NCI-H82 (cell line): ENCODE data around the gene GSG1L.

Experiments used
- DNase-seq: peaks from one replicate; lab custom pipeline; 2025; lab: John Stamatoyannopoulos, UW

The GSG1L gene

DNA sequence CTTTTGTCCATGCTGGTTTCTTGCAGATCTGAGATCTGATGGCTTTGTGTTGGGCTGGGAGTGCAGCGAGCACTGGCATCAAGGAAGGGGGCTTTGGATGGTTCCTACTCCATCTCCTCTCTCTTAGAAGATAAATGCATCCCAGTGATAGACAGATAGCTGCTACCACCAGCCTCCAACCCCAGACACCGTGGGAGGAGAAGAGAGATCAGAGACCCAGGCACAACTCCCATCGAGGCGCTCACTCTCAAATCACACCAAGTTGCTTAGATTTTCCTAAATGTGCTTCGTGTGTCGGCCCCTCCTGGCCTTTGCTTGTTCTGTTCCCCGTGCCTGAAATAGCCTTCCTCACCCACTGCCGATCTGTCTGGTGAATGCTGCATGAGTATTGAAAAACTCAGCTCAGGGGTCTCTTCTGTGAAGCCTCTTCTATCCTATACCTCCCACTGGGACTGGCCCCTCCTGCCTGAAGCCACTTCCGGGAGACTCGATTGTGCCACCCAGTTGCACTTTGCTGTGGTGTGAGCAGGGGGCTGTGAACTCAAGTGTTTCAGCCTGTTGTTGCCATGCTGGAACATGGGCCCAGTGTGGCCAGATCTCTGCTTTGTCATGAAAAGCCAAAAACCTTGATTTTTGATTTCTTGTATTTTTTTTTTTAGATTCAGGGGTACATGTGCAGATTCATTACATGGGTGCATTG is 242.7 kb downstream of the GSG1L start:
- no peak for DNase-seq

DNA sequence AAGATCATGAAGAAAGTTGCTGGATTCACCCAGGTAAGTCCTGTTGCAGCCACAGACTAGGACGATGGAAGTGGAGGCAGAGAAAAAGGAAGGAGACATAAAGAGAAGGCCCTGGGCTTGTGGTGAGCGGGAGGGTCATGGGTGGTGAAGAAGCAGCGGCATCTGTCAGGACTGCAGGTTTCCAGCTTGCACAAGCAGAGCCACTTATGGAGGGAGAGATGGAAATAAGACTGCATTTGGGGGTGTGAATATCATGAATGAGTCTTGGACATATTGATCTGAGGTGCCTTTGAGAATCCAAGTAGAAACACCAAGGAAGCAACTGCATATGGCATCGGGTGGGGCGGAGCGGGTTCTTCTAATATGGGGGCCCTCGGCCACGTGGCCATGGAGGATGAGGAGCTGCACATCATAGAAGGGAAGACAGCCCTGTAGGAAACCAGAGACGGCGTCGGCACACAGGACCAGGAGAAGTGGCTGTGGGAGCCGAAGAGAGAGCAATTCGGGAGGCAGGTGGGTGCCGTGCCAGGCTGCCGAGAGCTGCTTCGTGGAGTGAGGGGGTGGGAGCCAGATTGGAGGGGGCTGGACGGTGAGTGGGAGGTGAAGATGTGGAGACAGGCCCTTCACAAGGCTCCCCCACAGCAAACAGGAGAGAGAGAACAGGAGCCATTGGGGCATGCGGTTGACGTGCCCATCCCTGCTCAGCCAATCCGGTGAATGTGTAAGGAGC is 243.5 kb downstream of the GSG1L start:
- no peak for DNase-seq

DNA sequence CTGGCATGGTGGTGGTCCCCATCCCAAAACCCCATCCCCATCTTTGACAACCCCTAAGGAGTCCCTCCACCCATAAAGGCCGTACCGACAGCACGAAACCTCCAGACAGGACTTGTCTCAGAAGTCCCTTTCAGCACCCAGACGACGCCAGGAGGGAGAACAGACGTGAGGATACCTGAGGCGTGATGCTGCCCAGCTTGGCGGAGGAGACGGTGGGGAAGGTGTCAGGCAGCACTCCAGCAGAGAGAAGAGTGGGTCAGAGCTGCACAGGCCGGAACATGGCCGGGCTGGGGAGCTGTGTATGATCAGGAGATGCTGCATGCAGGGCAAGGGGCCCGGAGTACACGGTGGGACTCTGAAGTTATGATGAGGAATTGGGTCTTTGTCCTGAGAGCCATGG is 244.2 kb downstream of the GSG1L start:
- DNase-seq: no peak

DNA sequence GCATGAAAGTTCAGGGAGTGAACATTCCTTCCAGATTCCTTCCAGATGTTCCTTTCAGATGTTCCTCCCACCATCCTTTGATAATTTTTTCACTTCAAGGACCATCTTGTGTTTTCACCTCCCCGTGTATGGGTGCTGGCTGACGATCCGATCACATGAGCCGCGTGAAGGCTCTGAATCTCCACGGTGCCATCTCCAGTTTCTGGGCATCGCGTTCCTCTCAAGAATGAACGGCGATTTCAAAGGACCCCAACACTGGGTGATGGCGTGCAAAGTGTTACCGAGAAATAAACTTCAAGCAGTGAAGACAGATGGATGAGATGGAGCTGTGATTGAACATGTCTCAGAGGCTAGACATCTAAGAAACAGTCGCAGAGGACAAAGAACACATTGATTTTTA is 245.3 kb downstream of the GSG1L start:
- DNase-seq: no peak

DNA sequence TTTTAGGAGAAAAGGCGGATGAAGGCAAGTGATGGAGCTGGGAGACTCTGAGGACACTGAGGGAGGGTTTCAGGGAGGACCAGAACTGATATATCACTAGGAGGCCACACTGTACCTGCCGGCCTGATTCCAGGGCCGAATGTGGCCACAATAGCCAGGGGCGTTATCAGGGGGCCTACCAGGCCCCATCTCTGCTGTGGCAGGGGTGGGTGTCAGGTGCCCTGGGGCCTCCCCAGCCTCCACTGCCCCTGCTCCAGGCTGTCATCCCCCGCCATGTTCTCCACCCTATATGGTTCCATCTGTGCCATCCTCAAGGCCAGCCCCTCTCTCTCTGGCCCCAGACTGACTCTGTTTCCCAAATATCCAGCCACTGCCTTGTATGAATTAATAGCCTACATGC is 246.5 kb downstream of the GSG1L start:
- DNase-seq: no peak

DNA sequence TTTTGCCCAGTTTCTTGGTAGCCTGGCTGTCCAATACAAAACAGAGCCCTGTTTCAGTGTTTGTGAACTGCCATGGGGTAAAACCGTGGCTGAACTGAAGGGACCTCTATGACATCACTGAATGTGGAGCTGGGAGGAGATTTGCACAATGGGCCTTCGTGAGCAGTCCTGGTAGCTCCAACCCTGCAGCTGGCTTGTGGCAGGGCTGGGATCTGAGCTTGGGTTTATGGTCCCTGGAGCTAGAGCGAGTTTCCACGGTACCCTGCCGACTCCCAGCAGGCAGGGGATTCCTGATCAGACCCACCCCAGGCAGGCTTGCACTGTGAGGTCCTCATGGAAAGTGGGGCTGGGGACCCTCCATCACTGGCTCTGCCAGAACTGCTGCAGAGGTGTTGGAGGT is 247.0 kb downstream of the GSG1L start:
- no peak for DNase-seq

DNA sequence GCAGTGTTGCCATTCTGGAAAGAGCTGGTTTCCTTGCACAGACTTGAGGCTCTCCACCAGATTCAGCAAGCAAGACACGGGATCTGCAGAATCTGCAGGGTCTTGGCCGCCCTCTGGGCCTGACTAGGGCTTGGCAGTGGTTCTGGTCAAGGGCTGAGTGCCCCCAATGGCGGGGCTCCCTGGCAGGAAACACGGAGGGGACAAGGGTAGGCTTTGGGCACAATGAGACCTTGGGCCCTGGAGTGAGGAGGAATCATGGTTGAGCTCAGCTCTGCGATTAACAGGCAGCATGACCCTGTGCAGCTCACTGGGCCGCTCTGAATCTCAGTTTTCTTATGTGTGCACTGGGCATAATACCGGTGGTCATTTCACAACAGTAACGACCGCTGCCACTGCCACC is 249.9 kb downstream of the GSG1L start:
- no peak for DNase-seq

DNA sequence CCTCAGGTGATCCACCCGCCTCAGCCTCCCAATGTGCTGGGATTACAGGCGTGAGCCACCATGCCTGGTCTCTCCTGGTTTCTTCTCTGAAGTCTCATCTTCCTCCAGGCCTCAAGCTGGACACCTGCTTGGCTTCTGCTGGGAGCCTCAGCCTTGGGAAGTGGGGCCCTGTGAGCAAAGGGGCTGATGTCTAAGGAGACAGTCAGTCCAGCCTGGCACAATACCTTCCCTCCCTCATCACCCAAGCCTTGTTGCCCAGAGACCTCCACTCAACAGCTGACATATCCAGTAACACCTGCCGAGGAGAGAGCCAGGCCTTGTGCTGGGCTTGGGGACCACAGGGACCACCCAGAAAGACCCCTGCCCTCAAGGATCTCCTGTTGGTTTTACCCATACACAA is 251.6 kb downstream of the GSG1L start:
- DNase-seq: no peak

DNA sequence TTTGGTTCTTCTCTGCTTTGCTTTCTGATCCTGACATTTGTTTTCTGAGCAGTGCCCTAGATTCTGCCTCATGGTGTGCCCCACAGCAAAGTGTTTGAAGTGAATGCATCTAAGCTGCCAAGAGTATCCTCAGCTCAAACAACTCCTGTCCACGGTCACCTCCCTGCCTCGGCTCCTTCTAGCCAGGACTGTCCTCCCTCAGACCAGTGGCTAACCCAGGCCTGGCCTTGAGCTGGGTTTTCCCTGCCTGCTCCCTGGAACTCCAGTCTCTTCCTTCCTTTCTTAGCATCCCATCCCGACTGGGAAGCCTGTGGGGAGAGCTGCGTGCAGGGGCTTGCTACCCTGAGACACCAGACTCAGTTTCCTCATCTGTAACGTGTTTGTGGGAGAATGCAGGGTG is 256.5 kb downstream of the GSG1L start:
- DNase-seq: no peak

DNA sequence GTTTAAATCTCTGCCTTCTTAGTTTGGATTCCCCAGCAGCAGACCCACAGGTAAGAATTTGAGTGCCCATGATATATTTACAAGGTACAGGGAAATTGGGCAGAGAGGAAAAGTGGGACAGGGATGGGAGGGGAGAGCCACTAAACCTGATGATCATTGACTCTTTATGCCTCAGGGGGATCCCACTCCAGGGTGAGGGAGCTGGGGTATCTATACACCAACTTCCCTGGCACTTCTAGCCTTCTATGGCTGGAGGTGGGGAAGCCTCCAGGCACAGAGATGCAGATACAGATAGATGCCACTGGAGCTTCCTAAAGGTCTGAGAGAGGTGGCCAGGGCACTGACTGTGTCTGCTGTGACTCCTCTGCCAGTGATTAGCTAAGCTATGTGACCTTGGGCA is 257.1 kb downstream of the GSG1L start:
- no peak for DNase-seq

DNA sequence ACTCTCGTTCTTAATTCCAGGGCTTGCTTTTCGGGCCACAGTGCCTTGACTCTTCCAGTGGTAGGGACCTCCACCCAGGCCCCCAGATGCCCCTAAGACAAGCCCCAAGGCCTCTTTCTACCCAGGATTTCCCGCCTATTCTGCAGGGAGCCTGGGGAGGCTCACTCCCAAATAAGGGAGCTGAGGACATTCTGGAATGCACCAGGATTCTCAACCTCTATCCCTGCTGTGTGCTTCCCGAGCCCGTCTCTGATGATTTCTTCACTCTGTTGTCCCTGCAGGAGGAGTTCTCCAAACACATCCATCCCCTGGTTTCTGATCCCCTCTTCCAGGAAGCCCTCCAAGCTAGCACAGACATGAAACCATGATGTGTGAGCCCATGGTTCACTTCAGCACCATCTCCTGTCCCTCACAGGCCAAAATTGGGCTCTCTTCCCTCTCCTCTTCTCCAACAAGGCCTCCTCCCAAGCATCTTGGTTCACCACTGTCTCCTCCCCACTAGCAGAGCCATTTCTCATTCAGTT is 257.6 kb downstream of the GSG1L start:
- DNase-seq: no peak

DNA sequence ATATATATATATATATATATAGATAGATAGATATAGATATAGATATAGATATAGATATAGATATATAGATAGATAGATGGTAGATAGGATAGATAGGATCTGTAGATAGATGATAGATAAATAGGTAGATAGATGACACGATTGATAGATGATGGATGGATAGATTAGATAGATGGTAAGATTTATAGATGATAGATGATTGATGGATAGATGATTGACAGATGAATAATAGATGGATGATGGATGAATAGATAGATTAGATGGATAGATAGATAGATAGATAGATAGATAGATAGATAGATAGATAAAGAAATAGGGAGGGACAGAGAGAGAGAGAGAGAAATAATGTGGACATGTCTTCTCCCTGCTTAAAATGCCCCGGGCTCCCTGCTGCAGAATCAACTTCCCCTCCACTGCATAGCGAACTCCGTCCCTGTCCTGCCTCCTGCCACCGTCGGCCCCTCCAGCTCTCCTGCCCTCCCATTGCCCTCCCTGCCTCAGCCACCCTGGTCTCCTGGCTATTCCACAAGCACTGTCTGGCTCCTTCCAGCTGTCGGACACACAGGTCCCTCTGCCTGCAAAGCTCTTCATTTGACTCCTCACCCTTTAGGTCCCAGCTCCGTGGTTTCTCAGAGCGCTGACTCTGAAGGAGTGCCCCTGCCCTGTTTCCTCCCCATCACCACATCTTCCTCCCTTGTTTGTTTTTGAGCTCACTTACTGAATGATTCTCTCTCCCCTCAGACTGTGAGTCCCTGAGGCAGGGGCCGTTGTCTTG is 259.6 kb downstream of the GSG1L start:
- no peak for DNase-seq

DNA sequence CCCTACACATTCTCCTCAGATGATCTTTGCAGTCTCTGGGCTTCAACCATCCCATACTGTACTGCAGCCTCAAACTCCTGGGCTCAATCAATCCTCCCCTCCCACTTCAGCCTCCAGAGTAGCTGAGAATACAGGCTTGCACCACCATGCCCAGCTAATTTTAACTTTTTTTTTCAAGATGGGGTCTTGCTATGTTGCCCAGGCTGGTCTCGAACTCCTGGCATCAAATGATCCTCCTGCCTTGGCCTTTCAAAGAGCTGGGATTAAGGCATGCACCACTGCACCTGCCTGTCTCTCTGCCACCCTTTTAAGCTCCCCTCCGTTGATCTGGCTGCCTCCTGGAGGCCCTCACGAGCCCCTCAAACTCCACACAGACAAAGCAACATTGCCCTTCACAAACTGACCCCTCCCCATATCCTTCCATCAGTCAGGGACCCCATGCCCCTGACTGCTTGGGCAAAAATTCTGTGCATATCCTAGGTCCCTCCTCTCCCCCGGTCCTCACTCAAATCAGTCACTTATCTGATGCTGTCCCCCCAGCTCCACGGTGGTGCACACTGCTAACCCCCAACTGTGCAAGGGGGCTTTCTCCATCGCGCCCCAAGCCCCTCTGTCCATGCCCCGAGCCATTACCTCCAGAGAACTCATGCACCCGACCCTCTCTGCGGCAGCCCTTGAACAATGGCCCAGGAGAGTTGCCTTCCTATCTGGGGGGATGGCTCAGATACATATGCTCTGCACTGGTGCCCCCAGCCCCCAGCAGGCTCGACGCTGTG is 260.7 kb downstream of the GSG1L start:
- no peak for DNase-seq

DNA sequence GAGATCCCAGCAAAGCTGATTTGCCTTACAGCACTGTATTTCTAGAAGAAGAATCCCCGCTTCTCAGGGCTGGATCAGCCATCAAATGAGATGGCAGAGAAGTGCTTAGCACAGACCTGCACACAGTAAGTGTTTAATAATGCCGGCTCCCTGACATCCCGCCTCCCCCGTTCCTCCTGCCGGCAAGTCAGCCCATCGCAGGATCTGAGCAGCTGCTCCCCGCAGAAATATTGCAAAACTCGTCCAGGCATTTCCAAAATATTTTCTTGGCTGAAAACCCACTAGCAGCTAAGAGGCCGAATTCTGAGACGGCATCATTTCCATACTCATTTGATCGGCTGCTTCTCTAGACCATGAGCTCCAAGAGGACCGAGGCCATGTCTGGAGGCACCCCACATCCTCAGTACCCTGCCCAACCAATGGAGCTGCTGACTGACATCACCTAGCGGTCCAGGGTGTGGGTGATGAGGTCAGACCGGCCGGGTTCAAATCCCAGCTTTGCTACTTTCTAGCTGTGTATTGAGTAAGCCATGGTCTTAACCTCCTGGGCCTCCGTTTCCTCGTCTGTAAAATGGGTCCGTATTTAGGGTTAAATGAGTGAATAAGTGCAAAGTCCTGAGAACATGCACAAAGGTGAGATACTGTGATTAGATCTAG is 262.1 kb downstream of the GSG1L start:
- no peak for DNase-seq

DNA sequence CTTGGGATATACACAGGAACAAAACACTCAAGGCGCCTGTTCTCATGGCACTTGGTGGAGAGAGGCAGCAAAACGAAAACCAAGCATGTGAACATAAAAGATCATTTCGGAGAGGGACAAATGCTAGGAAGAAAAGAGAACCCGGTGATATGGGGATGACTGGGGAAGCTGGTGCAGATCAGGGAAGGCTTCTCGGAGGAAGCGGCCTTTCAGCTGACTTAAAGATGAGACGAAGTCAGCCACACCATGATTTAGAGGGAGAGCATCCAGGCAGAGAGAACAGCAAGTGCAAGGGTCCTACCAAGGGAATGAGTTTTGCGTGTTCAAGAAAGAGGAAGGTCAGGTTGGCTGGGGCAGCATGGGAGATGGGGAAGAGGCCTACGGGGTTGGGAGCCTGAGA is 262.7 kb downstream of the GSG1L start:
- DNase-seq: no peak

DNA sequence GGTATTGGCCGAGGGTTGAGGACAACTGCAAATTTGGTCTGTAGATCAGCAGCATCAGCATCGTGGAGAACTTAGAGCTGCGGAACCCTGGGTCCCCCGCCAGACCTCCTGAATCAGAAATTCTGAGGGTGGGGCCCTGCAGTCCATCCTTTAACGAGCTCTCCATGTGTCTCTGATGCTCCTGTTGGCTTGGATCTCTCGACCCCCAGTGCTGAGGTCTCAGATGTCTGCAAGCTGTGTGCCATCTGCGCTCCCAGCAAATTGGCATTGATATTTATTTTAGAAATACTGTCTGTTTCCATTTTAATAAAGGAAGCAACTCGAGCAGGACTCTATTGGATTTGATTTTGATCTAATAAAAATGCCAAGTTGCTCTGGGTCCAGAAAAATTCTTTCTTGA is 263.6 kb downstream of the GSG1L start:
- DNase-seq: no peak

DNA sequence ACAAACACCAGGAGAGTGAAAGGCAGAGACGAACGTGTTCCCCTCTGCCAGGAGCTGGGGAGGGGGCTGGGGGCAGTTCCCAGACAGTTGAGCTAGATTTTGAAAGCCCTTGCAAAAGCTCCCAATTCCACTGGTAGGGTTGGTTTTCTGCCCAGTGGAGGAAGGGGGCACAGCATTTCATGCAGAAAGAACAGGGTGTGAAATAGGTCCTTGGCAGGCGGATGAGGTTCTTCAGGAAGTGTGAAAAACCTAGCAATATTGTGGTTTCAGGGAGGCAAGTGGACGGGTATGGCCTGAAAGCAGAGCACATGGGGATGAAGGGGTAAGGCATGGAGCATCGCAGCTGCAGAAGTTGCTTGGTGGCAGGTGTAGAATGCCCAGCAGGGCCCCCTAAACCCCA is 265.3 kb downstream of the GSG1L start:
- DNase-seq: no peak

DNA sequence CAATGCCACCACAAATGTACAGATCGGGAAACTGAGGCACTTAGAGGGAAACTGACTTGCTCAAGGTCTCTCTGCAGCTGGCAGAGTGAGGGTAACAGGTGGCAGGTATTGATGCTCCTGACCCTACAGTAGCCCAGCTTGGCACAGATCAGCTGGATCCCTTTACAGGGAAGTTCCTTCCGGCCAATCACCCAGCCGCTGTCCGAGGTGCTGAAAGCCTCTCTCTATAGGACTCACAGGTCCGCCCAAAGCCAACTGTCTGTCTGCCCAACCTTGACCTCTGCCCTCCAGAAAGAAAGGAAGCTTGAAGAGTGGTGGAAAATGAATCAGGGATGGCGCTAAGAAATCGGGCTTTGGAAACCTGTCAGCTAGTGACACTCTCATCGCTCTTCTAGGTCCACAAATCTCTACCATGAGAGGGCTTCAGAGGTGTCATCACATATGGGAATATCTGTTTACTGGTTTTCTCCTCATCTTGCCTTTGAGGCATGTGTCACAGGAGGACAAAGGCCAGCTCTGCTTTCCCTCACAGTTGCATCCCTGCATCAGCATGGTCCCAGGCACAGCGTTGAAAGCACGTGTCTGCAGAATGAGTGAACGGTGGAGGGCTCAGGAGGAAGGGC is 267.4 kb downstream of the GSG1L start:
- peak; percentile 11 for DNase-seq

DNA sequence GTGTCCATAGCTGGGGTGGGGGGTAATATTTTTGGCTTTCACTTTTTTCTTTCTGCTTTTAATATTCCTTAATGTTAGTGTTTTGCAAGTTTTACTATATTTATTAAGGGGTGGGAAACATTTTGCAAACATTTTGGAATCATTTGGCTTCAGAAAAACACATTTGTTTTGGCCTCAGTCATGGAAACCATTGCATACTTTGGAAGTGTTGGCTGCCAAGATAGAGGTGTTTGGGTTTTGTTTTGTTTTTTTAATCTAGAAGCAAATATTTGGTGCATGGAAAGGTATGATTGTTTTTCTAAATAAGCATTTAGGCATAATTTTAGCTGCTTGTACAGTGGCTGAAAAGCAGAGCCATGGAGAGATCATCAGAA is 270.3 kb downstream of the GSG1L start:
- DNase-seq: no peak

DNA sequence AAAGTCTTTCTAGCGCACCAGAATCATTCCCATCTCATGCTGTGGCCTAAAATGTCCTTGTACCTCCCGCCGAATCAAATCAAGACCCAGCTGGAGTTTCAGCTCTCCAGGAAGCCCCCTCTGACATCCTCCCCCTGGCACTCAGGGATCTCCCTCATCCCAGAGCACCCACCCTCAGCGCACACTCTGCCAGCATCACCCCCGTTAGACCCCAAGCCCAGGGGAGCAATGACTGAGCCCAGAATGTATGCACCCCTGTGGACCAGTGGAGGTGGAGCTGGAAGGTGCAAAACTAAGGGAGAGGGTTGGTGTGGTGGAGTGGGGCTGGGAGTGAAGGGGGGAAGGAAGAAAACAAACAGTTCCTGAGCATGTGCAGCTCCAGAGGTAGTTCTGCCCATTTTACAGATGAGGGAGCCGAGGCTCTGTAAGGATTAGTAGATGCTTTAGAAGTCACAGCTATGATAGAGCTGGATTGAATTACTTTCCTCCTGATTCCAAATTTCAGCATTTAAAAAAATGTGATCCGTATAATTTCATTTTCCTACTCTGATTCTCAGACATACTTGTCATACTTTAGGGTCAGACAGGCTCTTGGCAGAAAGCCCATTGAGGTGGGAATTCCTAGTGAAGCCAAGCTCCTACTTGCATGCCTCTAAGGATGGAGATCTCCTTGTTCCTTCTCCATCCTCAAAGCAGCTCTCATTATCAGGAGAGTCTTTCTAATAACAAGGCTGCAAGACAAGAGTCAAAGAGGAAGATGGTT is 270.8 kb downstream of the GSG1L start:
- no peak for DNase-seq

DNA sequence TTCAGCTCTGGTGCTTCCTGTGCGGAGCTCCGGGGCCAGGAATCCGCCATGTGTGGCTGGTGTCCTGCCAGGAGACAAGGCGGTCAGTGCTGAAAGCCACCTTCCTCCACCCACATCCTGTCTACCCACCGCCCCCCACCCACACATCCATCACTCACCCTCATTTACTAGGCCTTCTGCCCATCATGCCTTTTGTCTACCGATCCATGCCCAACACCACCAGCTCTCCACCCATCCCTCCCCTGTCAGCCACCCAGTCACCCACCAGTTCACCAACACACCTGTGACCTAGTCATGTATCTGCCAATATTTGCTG is 272.2 kb downstream of the GSG1L start:
- no peak for DNase-seq
